Measurements from ENCODE around the gene VPS35L.

DNA sequence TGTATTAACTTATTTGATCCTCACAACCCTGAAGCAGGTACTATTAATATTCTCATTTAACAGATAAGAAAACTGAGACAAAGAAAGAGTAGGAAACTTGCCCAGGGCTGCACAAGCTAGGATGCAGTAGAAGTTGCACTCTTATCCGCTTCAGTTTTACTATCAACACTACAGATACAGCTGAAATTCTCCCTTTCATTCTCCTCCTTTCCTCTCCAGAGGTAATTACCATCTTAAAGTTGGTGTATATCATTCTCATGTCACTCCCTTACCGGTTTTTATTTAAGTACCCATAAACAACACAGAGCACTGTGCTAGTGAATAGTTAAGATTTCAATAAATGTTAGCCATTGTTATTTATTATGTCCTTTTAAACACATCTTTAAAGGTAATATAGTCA, 37.1 kb upstream of the VPS35L start:
- TF ChIP-seq CTCF (IDR thresholded peaks at IDR 0.05) = no peak
- no peak for TF ChIP-seq EZH2 (IDR thresholded peaks at IDR 0.05; ENCODE audit: borderline replicate concordance, insufficient read depth, low read depth, low read length, poor library complexity, severe bottlenecking)
